ENCODE measurements around the gene SHB. TPM values are rescaled to one million over a fixed set of nuclear protein-coding genes. Genes with fewer than 3 reads are reported as not detected.

SHB gene
- total and polyA plus RNA-seq, 2 of the 8 experiments (the other 6 are each of a cell fraction or from before 2014, with no cell fraction given): 4.1 to 12.6 TPM

- no peak overlapping the region for H3K4ac ChIP-seq (replicated peaks; ENCODE audit: insufficient read length, low read depth, low read length)
- POLR2A ChIA-PET (ENCODE audit: partially characterized antibody): no interaction called here
- H4K91ac ChIP-seq (replicated peaks; ENCODE audit: insufficient read length, low read length): no peak overlapping the region
- H3K4me1 ChIP-seq (replicated peaks in 1 of 4; ENCODE audit: control insufficient read depth in 3 of 4, insufficient read depth in 4 of 4, low read length in 3 of 4): no peaks in the 10 kb centered on the region
- H2BK20ac ChIP-seq (ENCODE audit: low read length): no peak overlapping the region
- no peaks in the 10 kb centered on the region; a peak in 1 of 7 replicates for H3K27me3 ChIP-seq (replicated peaks in 1 of 4; ENCODE audit: control insufficient read depth in 3 of 4, extremely low read depth in 1 of 4, insufficient read depth in 3 of 4, low read length in 3 of 4)
- H3K14ac ChIP-seq (ENCODE audit: insufficient read length): no peak overlapping the region
- no peaks in the 10 kb centered on the region for H3K79me1 ChIP-seq (ENCODE audit: low read depth, low read length)
- H3K36me3 ChIP-seq (ENCODE audit: control insufficient read depth in 2 of 4, insufficient read depth in 4 of 4, low read length in 3 of 4): no peaks in the 10 kb centered on the region
- H2BK5ac ChIP-seq (ENCODE audit: low read depth, low read length): no peak overlapping the region
- no peaks in the 10 kb centered on the region for H4K20me1 ChIP-seq (replicated peaks in 1 of 2; ENCODE audit: control insufficient read depth in 1 of 2, insufficient read depth in 2 of 2, low read length in 2 of 2)
- CTCF ChIA-PET (ENCODE audit: partially characterized antibody): interaction anchor here (0.6 to 2.1 kb wide), 6 partner anchors 10 to 46 kb away, joined by 3 to 11 read pairs (median 4); no protein-coding TSS in a partner anchor
- H3K56ac ChIP-seq (replicated peaks; ENCODE audit: insufficient read length, low read depth, low read length): no peak overlapping the region
- H4K8ac ChIP-seq (ENCODE audit: extremely low read depth, insufficient read depth, low read length): no peak overlapping the region
- H2BK120ac ChIP-seq (replicated peaks; ENCODE audit: low read depth, low read length): no peak overlapping the region
- no peak for FAIRE-seq
- no peak overlapping the region for H3K23ac ChIP-seq (ENCODE audit: insufficient read length)
- H3K4me2 ChIP-seq (ENCODE audit: insufficient read depth in 1 of 2, low read depth in 2 of 2, low read length in 2 of 2): no peak overlapping the region
- H4K5ac ChIP-seq (ENCODE audit: insufficient read length, low read depth, low read length): no peak overlapping the region
- H3K4me3 ChIP-seq (ENCODE audit: extremely low read depth in 1 of 4, insufficient read depth in 2 of 4, low read depth in 3 of 4, low read length in 4 of 4): no peak overlapping the region
- H2AFZ ChIP-seq (ENCODE audit: low read length): no peak overlapping the region
- no peaks in the 10 kb centered on the region for H3K79me2 ChIP-seq (ENCODE audit: control insufficient read depth in 1 of 2, insufficient read depth in 2 of 2, low read length in 2 of 2)
- DNase-seq (ENCODE audit: low read depth in 1 of 2, low spot score in 2 of 2): no peak
- no peak overlapping the region for H3K18ac ChIP-seq (ENCODE audit: extremely low read depth, low read length)
- no peaks in the 10 kb centered on the region for H3K23me2 ChIP-seq (ENCODE audit: low read depth, low read length)
- H3K9ac ChIP-seq (replicated peaks in 1 of 4; ENCODE audit: extremely low read depth in 1 of 4, low read depth in 3 of 4, low read length in 3 of 4): no peak overlapping the region
- H2BK12ac ChIP-seq (ENCODE audit: low read depth, low read length): no peak overlapping the region
- H2BK15ac ChIP-seq (ENCODE audit: low read length): no peak overlapping the region
- no peaks in the 10 kb centered on the region for H3K9me3 ChIP-seq (ENCODE audit: insufficient read depth in 2 of 2, low read depth in 1 of 2, low read length in 1 of 2)
- H3K27ac ChIP-seq (ENCODE audit: low read depth, low read length): no peak overlapping the region
- H2AK5ac ChIP-seq (ENCODE audit: low read depth, low read length): no peak overlapping the region
- TF ChIP-seq CHD1 (IDR thresholded peaks at IDR 0.05; ENCODE audit: low read depth, low read length) (no peak), BACH1 (IDR thresholded peaks at IDR 0.05; ENCODE audit: low read length) (no peak), PHF8 (conservative IDR thresholded peaks at IDR 0.05; ENCODE audit: low read depth, low read length) (no peak), JUND (IDR thresholded peaks at IDR 0.05; ENCODE audit: low read length) (no peak), SUZ12 (IDR thresholded peaks at IDR 0.05; ENCODE audit: low read length) (no peak), SAP30 (IDR thresholded peaks at IDR 0.05; ENCODE audit: insufficient read depth, insufficient replicate concordance, low read length) (no peak), ZNF274 (IDR thresholded peaks at IDR 0.05; ENCODE audit: borderline replicate concordance, extremely low read depth, low read length) (no peak), HDAC2 (IDR thresholded peaks at IDR 0.05; ENCODE audit: borderline replicate concordance in 1 of 2, low read depth in 2 of 2, low read length in 2 of 2) (no peak), CTBP2 (IDR thresholded peaks at IDR 0.05; ENCODE audit: borderline replicate concordance, insufficient read depth, insufficient read length, low read length) (no peak), YY1 (IDR thresholded peaks at IDR 0.05; ENCODE audit: low read depth, low read length) (no peak), KDM4A (IDR thresholded peaks at IDR 0.05; ENCODE audit: low read depth, low read length, severe bottlenecking) (no peak), POU5F1 (IDR thresholded peaks at IDR 0.05; ENCODE audit: low read depth, low read length) (no peak), NANOG (IDR thresholded peaks at IDR 0.05; ENCODE audit: insufficient read depth, low read depth, low read length, poor library complexity, severe bottlenecking) (no peak), KDM5A (IDR thresholded peaks at IDR 0.05; ENCODE audit: low read length) (no peak), EGR1 (IDR thresholded peaks at IDR 0.05; ENCODE audit: borderline replicate concordance, low read depth, low read length) (no peak), SP2 (IDR thresholded peaks at IDR 0.05; ENCODE audit: low read length) (no peak)
Measured at GRCh38 chr9:38114905-38115304, 45.9 kb upstream of the SHB start.
